GM12878 (cell line): ENCODE results near the gene THBS1. TPM values are rescaled to one million over a fixed set of nuclear protein-coding genes. Genes with fewer than 3 reads are reported as not detected.

Experiments
- ATAC-seq: fragments of 200-7000 bp; cut with Tn5 transposase; 3 replicates; pipeline ENCODE4 v1.9.1; 2020; ENCODE audit warnings: mild to moderate bottlenecking, moderate library complexity
- BruUV-seq: library from RNA; stranded (reverse); fragments of 400-500 nt; replicated peaks from 2 replicates; lab custom pipeline; 2021; lab: Mats Ljungman, UMichigan
- CTCF ChIA-PET: fragments of 300-600 bp; sonication (Branson Sonifier 250); formaldehyde crosslinking; extraction: SDS; loops from one replicate; lab custom pipeline; 2021; ENCODE audit warnings: inconsistent platforms; lab: Yijun Ruan, JAX
- POLR2A ChIA-PET: fragments of 350-600 bp; formaldehyde crosslinking; extraction: SDS; loops from one replicate; lab custom pipeline; 2021; ENCODE audit warnings: inconsistent platforms; lab: Charles Lee
- RAD21 ChIA-PET: fragments of 300-600 bp; sonication (Branson Sonifier 250); formaldehyde crosslinking; loops from one replicate; lab custom pipeline; 2023; ENCODE audit warnings: antibody characterized with exemption; ENCODE audit not compliant: unreplicated experiment; lab: Charles Lee
- SMC1A ChIA-PET: fragments of 300-600 bp; sonication (Branson Sonifier 250); formaldehyde crosslinking; loops from one replicate; lab custom pipeline; 2023; ENCODE audit not compliant: unreplicated experiment, uncharacterized antibody; lab: Charles Lee
- DNase-seq: peaks from one replicate; pipeline ENCODE4 v3.0.0-alpha.2; 2011; ENCODE audit warnings: low read depth, low spot score
- FAIRE-seq: peaks from 3 replicates; lab custom pipeline; 2011; peaks lifted over from hg19 to GRCh38; lab: Jason Lieb, UNC
- H2AFZ ChIP-seq: 2 replicates; pipeline ENCODE4 v1.6.0; 2011; ENCODE audit warnings: low read depth, low read length, control low read depth; ENCODE audit not compliant: control insufficient read depth
- H3K27ac ChIP-seq: 2 replicates; pipeline ENCODE4 v1.5.1; 2011; ENCODE audit warnings: control low read depth; ENCODE audit not compliant: control insufficient read depth, insufficient read depth
- H3K27me3 ChIP-seq, 2 experiments: replicated peaks in 1 of 2; 2 replicates each; pipeline versions ENCODE4 v1.6.0 to v1.6.1; 2011; ENCODE audit warnings: low read length in 1 of 2; ENCODE audit not compliant: control insufficient read depth in 2 of 2, insufficient read depth in 2 of 2
- H3K36me3 ChIP-seq, 2 experiments: 2 replicates each; pipeline ENCODE4 v1.5.1; 2011; ENCODE audit warnings: low read length in 1 of 2; ENCODE audit not compliant: control insufficient read depth in 2 of 2, insufficient read depth in 2 of 2
- H3K4me1 ChIP-seq: 2 replicates; pipeline ENCODE4 v1.6.1; 2011; ENCODE audit warnings: mild to moderate bottlenecking, low read length, moderate library complexity, mixed read lengths; ENCODE audit not compliant: control insufficient read depth, insufficient read depth
- H3K4me2 ChIP-seq: 2 replicates; pipeline ENCODE4 v1.6.0; 2011; ENCODE audit warnings: control low read depth; ENCODE audit not compliant: control insufficient read depth, insufficient read depth
- H3K4me3 ChIP-seq: fragments of 200-600 bp; sonication (generic); 2 replicates; pipeline ENCODE4 v1.5.1; 2016
- H3K79me2 ChIP-seq: 2 replicates; pipeline ENCODE4 v1.6.0; 2011; ENCODE audit warnings: low read length; ENCODE audit not compliant: control insufficient read depth, insufficient read depth
- H3K9ac ChIP-seq: 2 replicates; pipeline ENCODE4 v1.8.0; 2011; ENCODE audit warnings: low read length, control low read depth, mixed read lengths; ENCODE audit not compliant: control insufficient read depth, insufficient read depth
- H3K9me3 ChIP-seq: replicated peaks from 3 replicates; pipeline ENCODE4 v1.5.1; 2011; ENCODE audit warnings: mild to moderate bottlenecking, low read length; ENCODE audit not compliant: control insufficient read depth, insufficient read depth
- H4K20me1 ChIP-seq: 2 replicates; pipeline ENCODE4 v1.6.0; 2011; ENCODE audit not compliant: control insufficient read depth, insufficient read depth
- BCLAF1 ChIP-seq: fragments of 450-650 bp; IDR thresholded peaks from 2 replicates; pipeline ENCODE4 v1.6.1; 2017; ENCODE audit warnings: antibody characterized with exemption, mild to moderate bottlenecking, moderate library complexity
- BMI1 ChIP-seq: fragments of 450-650 bp; IDR thresholded peaks from 2 replicates; pipeline ENCODE4 v1.6.1; 2016; ENCODE audit warnings: mild to moderate bottlenecking, moderate library complexity, borderline replicate concordance
- CBX5 ChIP-seq: sonication (generic); IDR thresholded peaks from 2 replicates; pipeline ENCODE4 v1.6.1; 2016; ENCODE audit warnings: low read depth, moderate library complexity, mild to moderate bottlenecking, inconsistent platforms
- ETV6 ChIP-seq, 2 experiments: fragments of 450-650 bp in 1 of 2; IDR thresholded peaks in 1 of 2; conservative IDR thresholded peaks in 1 of 2; 2 replicates each; pipeline ENCODE4 v1.6.1; 2014; ENCODE audit warnings: antibody characterized with exemption in 1 of 2, borderline replicate concordance in 1 of 2, low read depth in 1 of 2, mild to moderate bottlenecking in 1 of 2, moderate library complexity in 1 of 2
- MTA2 ChIP-seq: fragments of 450-650 bp; IDR thresholded peaks from 2 replicates; pipeline ENCODE4 v1.6.1; 2016; ENCODE audit warnings: low read depth, mild to moderate bottlenecking, moderate library complexity
- MTA3 ChIP-seq: IDR thresholded peaks from 2 replicates; pipeline ENCODE4 v1.6.1; 2012; ENCODE audit warnings: low read length, inconsistent platforms, borderline replicate concordance
- PRDM15 ChIP-seq: fragments of 450-650 bp; formaldehyde crosslinking; IDR thresholded peaks from 2 replicates; pipeline ENCODE4 v1.4.0; 2020; ENCODE audit warnings: mild to moderate bottlenecking, moderate library complexity
- RAD21 ChIP-seq: IDR thresholded peaks from 2 replicates; pipeline ENCODE4 v1.6.1; 2011; ENCODE audit warnings: mild to moderate bottlenecking, low read depth, low read length, moderate library complexity; ENCODE audit not compliant: insufficient read depth
- SMAD1 ChIP-seq: fragments of 450-650 bp; IDR thresholded peaks from 2 replicates; pipeline ENCODE4 v1.6.1; 2018; ENCODE audit warnings: mild to moderate bottlenecking, low read depth; ENCODE audit not compliant: partially characterized antibody
- TAF1 ChIP-seq: IDR thresholded peaks from 2 replicates; pipeline ENCODE4 v1.6.1; 2011; ENCODE audit warnings: mild to moderate bottlenecking, low read depth, low read length, borderline replicate concordance
- WGBS: methylation state at CpG from one replicate; pipeline ENCODE4 v1.1.6; 2016; ENCODE audit warnings: low lambda C conversion rate; ENCODE audit not compliant: insufficient replicate concordance, insufficient coverage; ENCODE audit errors: missing lambda C conversion rate; 5-methylcytosine and 5-hydroxymethylcytosine counted together
- in situ Hi-C: fragments of 300-500 bp; cut with MboI; formaldehyde crosslinking; loops from 9 replicates; pipeline ENCODE4 v1.14.3; 2018; ENCODE audit warnings: mixed read lengths
- intact Hi-C: fragments of 100-400 bp; cut with micrococcal nuclease; formaldehyde crosslinking; loops from one replicate; pipeline ENCODE4 v1.14.2; 2022; ENCODE audit not compliant: unreplicated experiment
- polyA plus RNA-seq, 11 experiments: library from polyadenylated mRNA; depleted of rRNA in 4 of 11; unstranded in 6 of 11; stranded (reverse) in 5 of 11; fragments of >200 nt; fragmentation: Nextera tagmentation in 4 of 11; fragmentation: Illumina TruSeq in 1 of 11; extraction: Ambion mirVana in 4 of 11; extraction: Trizol in 1 of 11; gene quantifications; 1 replicate in 1 of 11; 2 replicates in 10 of 11; pipeline versions ENCODE4 v1.2.1 to v1.2.3, GENCODE V29; 2011 to 2016; ENCODE audit warnings: inconsistent platforms in 2 of 11, missing spikeins in 2 of 11, low read depth in 1 of 11
- total RNA-seq, 4 experiments: library from RNA; depleted of rRNA in 3 of 4; stranded (reverse); fragments of >200 nt in 3 of 4; fragmentation: Illumina TruSeq in 1 of 4; extraction: Trizol in 1 of 4; gene quantifications; 2 replicates each; pipeline versions ENCODE4 v1.2.1 to v1.2.3, GENCODE V29; 2013 to 2021
- TF ChIP-seq, protein P1 (sequence below): IDR thresholded peaks from 2 replicates; pipeline ENCODE4 v1.6.1; 2012; ENCODE audit warnings: low read length, inconsistent platforms
- TF ChIP-seq, protein P2 (sequence below): fragments of 450-650 bp; IDR thresholded peaks from 2 replicates; pipeline ENCODE4 v1.6.1; 2016; ENCODE audit warnings: mild to moderate bottlenecking
- TF ChIP-seq, protein P3 (sequence below): IDR thresholded peaks from 2 replicates; pipeline ENCODE4 v1.6.1; 2012; ENCODE audit warnings: low read depth, low read length, improper control_type of control experiment

THBS1 gene
- total and polyA plus RNA-seq, 10 of the 15 experiments (the other 5 are each of a cell fraction or from before 2014, with no cell fraction given): under 0.01 to 1.5 (median 0.23) TPM; not detected in 3

DNA sequence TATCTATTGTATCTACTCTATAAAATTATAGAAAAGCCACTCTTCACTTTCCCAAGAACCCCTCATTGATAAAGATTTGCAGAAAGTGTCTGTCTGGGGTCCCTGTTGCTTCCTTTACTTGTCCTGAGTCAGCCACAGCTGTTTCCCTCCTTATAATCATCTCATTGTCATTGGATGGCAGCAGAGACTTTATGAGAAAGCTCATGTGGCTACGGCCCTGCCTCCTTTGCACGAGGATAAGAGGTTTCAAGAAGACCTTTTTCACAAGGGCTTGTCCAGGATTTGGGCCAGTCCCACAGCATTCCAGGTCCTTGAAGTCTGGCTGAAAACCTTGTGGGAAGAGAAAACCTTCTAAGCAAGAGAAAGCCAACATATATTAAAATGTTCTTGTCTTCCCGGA, 41.9 kb upstream of the THBS1 start:
- intact Hi-C loops (no loop called here), in situ Hi-C loops (no loop called here)
- Histone ChIP-seq H3K27me3 (no peaks in the 10 kb centered on the region), H2AFZ (no peak overlapping the region), H3K4me3 (no peak overlapping the region), H3K9ac (no peak overlapping the region), H3K79me2 (no peaks in the 10 kb centered on the region), H4K20me1 (no peaks in the 10 kb centered on the region), H3K27ac (no peak overlapping the region), H3K36me3 (no peaks in the 10 kb centered on the region), H3K4me2 (no peak overlapping the region), H3K9me3 (no peaks in the 10 kb centered on the region; the same call in 2 of the 3 replicates), H3K4me1 (no peaks in the 10 kb centered on the region)
- POLR2A ChIA-PET: interaction anchor here (0.5 kb wide), 1 partner anchor 1584 kb away, joined by 4 read pairs; no protein-coding TSS in a partner anchor
- RAD21 ChIA-PET: no interaction called here
- CTCF ChIA-PET: interaction anchor here (0.8 kb wide), 1 partner anchor 45 kb away, joined by 3 read pairs; no protein-coding TSS in a partner anchor
- SMC1A ChIA-PET: no interaction called here
- ATAC-seq (no peak), DNase-seq (no peak), FAIRE-seq (no peak)
- no TSS peak for BruUV-seq
- WGBS: 73% methylated on average over 3 of the region's 3 CpGs
- TF ChIP-seq RAD21 (no peak), CBX5 (no peak), MTA3 (no peak), ETV6 (conservative IDR thresholded peaks at IDR 0.05 in 1 of 2, IDR thresholded peaks at IDR 0.05 in 1 of 2; ENCODE audit: borderline replicate concordance in 1 of 2, low read depth in 1 of 2) (no peak), BMI1 (no peak), TAF1 (no peak), SMAD1 (no peak), BCLAF1 (no peak), MTA2 (no peak), PRDM15 (CRISPR knock-in tag) (no peak)
- TF ChIP-seq, protein P1, sequence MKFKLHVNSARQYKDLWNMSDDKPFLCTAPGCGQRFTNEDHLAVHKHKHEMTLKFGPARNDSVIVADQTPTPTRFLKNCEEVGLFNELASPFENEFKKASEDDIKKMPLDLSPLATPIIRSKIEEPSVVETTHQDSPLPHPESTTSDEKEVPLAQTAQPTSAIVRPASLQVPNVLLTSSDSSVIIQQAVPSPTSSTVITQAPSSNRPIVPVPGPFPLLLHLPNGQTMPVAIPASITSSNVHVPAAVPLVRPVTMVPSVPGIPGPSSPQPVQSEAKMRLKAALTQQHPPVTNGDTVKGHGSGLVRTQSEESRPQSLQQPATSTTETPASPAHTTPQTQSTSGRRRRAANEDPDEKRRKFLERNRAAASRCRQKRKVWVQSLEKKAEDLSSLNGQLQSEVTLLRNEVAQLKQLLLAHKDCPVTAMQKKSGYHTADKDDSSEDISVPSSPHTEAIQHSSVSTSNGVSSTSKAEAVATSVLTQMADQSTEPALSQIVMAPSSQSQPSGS: no peak
- TF ChIP-seq, protein P2, sequence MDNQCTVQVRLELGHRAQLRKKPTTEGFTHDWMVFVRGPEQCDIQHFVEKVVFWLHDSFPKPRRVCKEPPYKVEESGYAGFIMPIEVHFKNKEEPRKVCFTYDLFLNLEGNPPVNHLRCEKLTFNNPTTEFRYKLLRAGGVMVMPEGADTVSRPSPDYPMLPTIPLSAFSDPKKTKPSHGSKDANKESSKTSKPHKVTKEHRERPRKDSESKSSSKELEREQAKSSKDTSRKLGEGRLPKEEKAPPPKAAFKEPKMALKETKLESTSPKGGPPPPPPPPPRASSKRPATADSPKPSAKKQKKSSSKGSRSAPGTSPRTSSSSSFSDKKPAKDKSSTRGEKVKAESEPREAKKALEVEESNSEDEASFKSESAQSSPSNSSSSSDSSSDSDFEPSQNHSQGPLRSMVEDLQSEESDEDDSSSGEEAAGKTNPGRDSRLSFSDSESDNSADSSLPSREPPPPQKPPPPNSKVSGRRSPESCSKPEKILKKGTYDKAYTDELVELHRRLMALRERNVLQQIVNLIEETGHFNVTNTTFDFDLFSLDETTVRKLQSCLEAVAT: no peak
- TF ChIP-seq, protein P3, sequence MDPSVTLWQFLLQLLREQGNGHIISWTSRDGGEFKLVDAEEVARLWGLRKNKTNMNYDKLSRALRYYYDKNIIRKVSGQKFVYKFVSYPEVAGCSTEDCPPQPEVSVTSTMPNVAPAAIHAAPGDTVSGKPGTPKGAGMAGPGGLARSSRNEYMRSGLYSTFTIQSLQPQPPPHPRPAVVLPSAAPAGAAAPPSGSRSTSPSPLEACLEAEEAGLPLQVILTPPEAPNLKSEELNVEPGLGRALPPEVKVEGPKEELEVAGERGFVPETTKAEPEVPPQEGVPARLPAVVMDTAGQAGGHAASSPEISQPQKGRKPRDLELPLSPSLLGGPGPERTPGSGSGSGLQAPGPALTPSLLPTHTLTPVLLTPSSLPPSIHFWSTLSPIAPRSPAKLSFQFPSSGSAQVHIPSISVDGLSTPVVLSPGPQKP: no peak
